Heart right ventricle (tissue), 16 donors: ENCODE measurements around the gene ERN2. TPM values are rescaled to one million over a fixed set of nuclear protein-coding genes. Genes with fewer than 3 reads are reported as not detected.

Source experiments
- ATAC-seq, 8 donors: fragments of 200-7000 bp; cut with Tn5 transposase; one replicate each; pipeline ENCODE4 v1.9.1; 2020; ENCODE audit warnings: mild to moderate bottlenecking in 8 of 8, moderate library complexity in 8 of 8, moderate number of reproducible peaks in 1 of 8
- DNase-seq, 2 donors: peaks; one replicate each; pipeline ENCODE4 v3.0.0-alpha.2; 2020
- H3K27ac ChIP-seq, 10 donors: fragments of 200-600 bp; sonication (generic) in 2 of 10; one replicate each; pipeline versions ENCODE4 v1.5.0 to v1.8.0; 2020 to 2022; ENCODE audit warnings: mild to moderate bottlenecking in 3 of 10
- H3K27me3 ChIP-seq, 7 donors: fragments of 200-600 bp; one replicate each; pipeline ENCODE4 v1.8.0; 2021 to 2022; ENCODE audit warnings: mild to moderate bottlenecking in 2 of 7
- H3K36me3 ChIP-seq, 9 donors: fragments of 200-600 bp; sonication (generic) in 1 of 9; one replicate each; pipeline versions ENCODE4 v1.5.0 to v1.8.0; 2020 to 2022; ENCODE audit warnings: mild to moderate bottlenecking in 2 of 9
- H3K4me1 ChIP-seq, 9 donors: fragments of 200-600 bp; sonication (generic) in 1 of 9; one replicate each; pipeline versions ENCODE4 v1.5.0 to v1.8.0; 2020 to 2022; ENCODE audit warnings: mild to moderate bottlenecking in 4 of 9
- H3K4me3 ChIP-seq, 10 donors: fragments of 200-600 bp; sonication (generic) in 2 of 10; one replicate each; pipeline versions ENCODE4 v1.5.0 to v1.8.0; 2020 to 2022; ENCODE audit warnings: mild to moderate bottlenecking in 7 of 10, moderate library complexity in 2 of 10
- H3K9me3 ChIP-seq, 11 donors: fragments of 200-600 bp in 10 of 11; sonication (generic) in 2 of 11; one replicate each; pipeline versions ENCODE4 v1.5.0 to v1.8.0; 2013 to 2022; ENCODE audit warnings: mild to moderate bottlenecking in 2 of 11, control low read depth in 1 of 11, moderate library complexity in 1 of 11
- CTCF ChIP-seq, 9 donors: fragments of 200-600 bp; sonication (generic) in 2 of 9; IDR thresholded peaks; one replicate each; pipeline versions ENCODE4 v1.5.0 to v1.8.0; 2021 to 2022; ENCODE audit warnings: antibody characterized with exemption in 9 of 9, mild to moderate bottlenecking in 5 of 9, moderate library complexity in 1 of 9
- WGBS, 2 donors: extraction: QIAGEN DNeasy Blood & Tissue Kit; methylation state at CpG; one replicate each; pipeline ENCODE4 v1.1.7; 2013; ENCODE audit warnings: inconsistent platforms in 1 of 2; 5-methylcytosine and 5-hydroxymethylcytosine counted together
- intact Hi-C, 10 donors: fragments of 100-400 bp; cut with DNase I; formaldehyde crosslinking; loops; one replicate each; pipeline versions ENCODE4 v1.11.1 to v1.14.2; 2022
- polyA plus RNA-seq, 2 donors: library from polyadenylated mRNA; stranded (reverse); fragments of 200-250 nt; gene quantifications; one replicate each; pipeline ENCODE4 v1.2.3, GENCODE V29; 2013
- total RNA-seq, 10 donors: library from RNA; stranded (reverse); fragmentation: NEBNext Ultra II Directional in 3 of 10; extraction: Animal tissue kit (Norgen Biotek cat#: 25700) in 3 of 10; gene quantifications; one replicate each; pipeline versions ENCODE4 v1.2.1 to v1.2.4, GENCODE V29; 2021 to 2023
- donor health status: Arrhythmogenic right ventricular cardiomyopathy.
- donor health status: ischemic (EF 13 %, LVEDD 7.1; RV severe dilation, severe dysfunction).
- donor health status: healthy with polysubstance abuse.
- donor health status: DM: no; HTN: yes; CAD: no.
- donor health status: DM: no; HTN: no; CAD: no.
- donor health status: ischemic (EF 25% LVEDD 6.9; RV normal size, moderate dysfunction).
- donor health status: ischemic (EF 25% LVEDD 5.7; RV mildly dilated, moderate dysfunction).
- donor health status: healthy.
- donor health status: DM: yes; HTN: yes; CAD: no.
- donor health status: Ischemic cardiomyopathy.
- donor health status: ischemic (EF 35%, LVEDD 5.7; RV mildly dilated, moderate dysfunction).
- donor health status: nonischemic (EF 11% LVEDD 7.7; RV severe dilation, severe dysfunction).
- donor health status: DM: yes; HTN: yes; CAD: no.
- donor health status: PGD.
- donor health status: ischemic (EF 29% LVEDD 5.4; RV normal size, mild dysfunction).
- donor health status: nonischemic (EF 23%, LVEDD 6.1; RV moderate dilation, normal function).

Gene ERN2
- total and polyA plus RNA-seq, 12 donors, result 0.32 to 0.34 TPM; not detected in 10

GRCh38 chr16:23651943-23652468, 61.0 kb downstream of the ERN2 start:
- DNase-seq, result no peak
- no peaks in the 10 kb centered on the region for H3K4me1 ChIP-seq
- no peak for TF ChIP-seq CTCF (IDR thresholded peaks at IDR 0.05)
- peaks cover 0 to 86% (median 3%) of the 10 kb centered on the region in 9 donors for H3K36me3 ChIP-seq
- H3K27me3 ChIP-seq, result no peaks in the 10 kb centered on the region
- no peaks in the 10 kb centered on the region for H3K9me3 ChIP-seq
- no peak overlapping the region for H3K27ac ChIP-seq
- no peak for ATAC-seq
- intact Hi-C loops, result no loop called here
- H3K4me3 ChIP-seq, result no peak overlapping the region
- 97 to 98% methylated on average over 4 of the region's 4 CpGs for WGBS, 2 donors

DNA sequence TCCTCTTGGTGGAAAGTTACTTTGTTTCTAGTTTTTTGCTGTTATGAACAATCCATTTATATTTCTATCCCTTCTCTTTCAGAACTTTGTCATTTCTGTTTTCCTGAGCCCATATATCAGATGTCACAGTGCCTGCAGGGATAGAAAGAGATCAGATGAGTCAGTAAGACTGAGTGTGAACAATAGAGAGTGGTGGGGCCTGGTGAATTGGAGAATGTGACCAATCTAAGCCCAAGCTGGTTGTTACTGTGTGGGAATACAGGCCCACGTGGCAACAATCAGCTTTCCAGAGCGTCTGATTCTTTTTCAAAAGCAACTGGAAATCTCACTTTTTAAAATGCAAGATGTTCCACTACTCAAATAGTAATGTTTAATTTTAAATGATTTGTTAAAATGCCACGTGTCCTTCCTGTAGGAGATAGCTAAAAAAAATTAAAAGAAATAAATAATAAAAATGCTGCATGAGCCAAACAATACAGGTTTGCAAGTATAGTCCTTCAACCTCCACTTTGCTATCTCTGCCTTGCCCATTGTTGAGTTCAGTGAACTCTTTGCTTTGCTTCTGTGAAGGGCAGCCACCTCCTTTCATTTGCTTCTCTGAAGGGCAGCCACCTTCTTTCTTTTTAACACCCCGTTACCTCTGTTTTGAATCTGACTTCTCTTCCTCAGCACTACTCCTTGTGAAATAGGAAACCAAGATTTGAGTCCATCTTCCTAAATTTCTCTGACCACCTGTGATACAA, 62.2 kb downstream of the ERN2 start:
- no peak overlapping the region for H3K4me3 ChIP-seq
- H3K27ac ChIP-seq, result no peak overlapping the region
- WGBS, 2 donors, result 84 to 91% methylated on average over 4 of the region's 4 CpGs
- intact Hi-C loops, result no loop called here
- DNase-seq (no peak), ATAC-seq (no peak)
- H3K9me3 ChIP-seq, result no peaks in the 10 kb centered on the region
- H3K4me1 ChIP-seq, result peaks cover 0 to 1% (median 0%) of the 10 kb centered on the region in 9 donors
- no peak for TF ChIP-seq CTCF (IDR thresholded peaks at IDR 0.05)
- peaks cover 0 to 95% (median 3%) of the 10 kb centered on the region in 9 donors for H3K36me3 ChIP-seq
- H3K27me3 ChIP-seq, result no peaks in the 10 kb centered on the region

DNA sequence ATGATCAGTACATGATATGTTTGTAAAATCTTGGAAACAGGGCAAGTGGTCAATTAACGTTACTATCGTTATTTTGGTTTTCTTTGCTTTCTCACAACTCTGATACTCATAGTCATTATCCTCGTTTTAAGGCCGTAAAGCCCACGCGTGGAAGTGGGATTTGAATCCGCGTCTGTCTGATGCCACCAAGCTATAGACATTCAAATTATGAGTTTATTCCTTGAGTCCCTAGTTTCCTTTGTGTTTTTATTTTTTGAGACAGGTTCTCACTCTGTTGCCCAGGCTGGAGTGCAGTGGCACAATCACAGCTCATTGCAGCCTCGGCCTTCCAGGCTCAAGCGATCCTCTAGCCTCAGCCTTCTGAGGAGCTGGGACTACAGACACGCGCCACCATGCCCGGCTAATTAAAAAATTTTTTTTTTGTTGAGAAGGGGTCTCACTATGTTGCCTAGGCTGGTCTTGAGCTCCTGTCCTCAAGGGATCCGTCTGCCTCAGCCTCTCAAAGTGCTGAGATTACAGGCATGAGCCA, 70.7 kb downstream of the ERN2 start:
- Histone ChIP-seq H3K4me1 (peaks cover 11 to 36% (median 24%) of the 10 kb centered on the region in 9 donors), H3K4me3 (peak overlapping the region; percentile 70 to 99 (median 87)), H3K9me3 (no peaks in the 10 kb centered on the region), H3K36me3 (peaks cover 0 to 62% (median 17%) of the 10 kb centered on the region in 9 donors), H3K27ac (peak overlapping the region in 5 of 10 donors; percentile 80 to 94 (median 87)), H3K27me3 (no peaks in the 10 kb centered on the region)
- TF ChIP-seq CTCF (IDR thresholded peaks at IDR 0.05), result no peak
- WGBS, 2 donors, result 68 to 73% methylated on average over 14 of the region's 14 CpGs
- no peak for ATAC-seq
- DNase-seq, result no peak
- intact Hi-C loops, result no loop called here

DNA sequence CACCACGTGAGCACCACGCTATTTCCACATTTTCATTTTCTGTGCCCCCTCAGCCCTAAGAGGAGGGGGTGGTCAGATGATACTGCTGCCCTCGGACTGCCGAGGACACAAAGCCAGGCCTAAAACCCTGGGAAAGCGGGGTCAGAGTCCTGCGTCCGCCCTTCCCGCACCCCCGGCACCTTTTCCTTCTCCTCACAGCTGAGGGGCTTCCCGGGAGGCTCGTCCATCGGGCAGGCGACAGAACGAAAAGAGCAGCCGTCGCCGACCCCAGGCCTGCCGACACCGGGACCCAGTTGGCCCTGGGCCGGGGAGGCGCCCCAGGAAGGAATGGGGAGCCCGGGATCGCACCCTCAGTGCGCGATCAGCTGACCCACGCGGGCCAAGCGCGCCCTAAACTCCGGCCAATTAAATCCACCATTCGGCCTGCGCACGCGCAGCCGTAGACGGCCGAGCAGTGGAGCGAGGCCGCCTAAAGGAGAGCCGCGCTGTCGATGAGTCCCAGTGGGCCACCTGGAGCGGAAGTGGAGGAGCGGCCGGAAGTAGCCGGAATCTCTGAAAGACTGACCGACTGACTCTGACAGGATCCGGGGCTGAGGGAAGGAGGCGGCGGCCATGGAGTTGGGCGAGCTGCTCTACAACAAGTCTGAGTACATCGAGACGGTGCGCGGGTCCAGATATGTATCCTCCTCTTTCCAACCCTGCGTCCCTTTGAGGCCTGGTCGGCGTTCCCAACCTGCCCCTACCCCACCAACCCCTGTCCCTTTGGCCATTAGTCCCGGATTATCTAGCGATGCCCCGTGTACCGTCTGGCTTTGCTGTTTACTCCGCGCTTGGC, 71.9 kb downstream of the ERN2 start, which contains the start of the genes DCTN5 and PALB2:
TSS of gene DCTN5 (plus strand) at position 536 of the 835 bp plus-strand sequence. CDS start at position 613, 77 bp downstream.
TSS of gene PALB2 (minus strand) at position 380 of the 835 bp plus-strand sequence. CDS start at position 227, 153 bp downstream.
- H3K27me3 ChIP-seq, result no peaks in the 10 kb centered on the region
- H3K27ac ChIP-seq, result peak within 1 kb of the TSS; percentile 61 to 94 (median 84)
- peak within 1 kb of the TSS; percentile 70 to 99 (median 87) for H3K4me3 ChIP-seq
- H3K9me3 ChIP-seq, result no peaks in the 10 kb centered on the region
- H3K4me1 ChIP-seq, result peaks cover 11 to 36% (median 24%) of the 10 kb centered on the region in 9 donors
- intact Hi-C loops, result no loop called here
- DNase-seq, result peak; percentile 92 to 93
- peaks cover 0 to 62% (median 21%) of the 10 kb centered on the region in 9 donors for H3K36me3 ChIP-seq
- ATAC-seq, result peak; percentile 100
- WGBS, 2 donors, result 0% methylated on average over 64 of the region's 64 CpGs
- no peak for TF ChIP-seq CTCF (IDR thresholded peaks at IDR 0.05)
